Right lung (tissue), 5 donors: ENCODE measurements around the gene HELZ2. TPM values are rescaled to one million over a fixed set of nuclear protein-coding genes. Genes with fewer than 3 reads are reported as not detected.

Experiments
- DNase-seq, 2 donors: peaks; one replicate each; pipeline ENCODE4 v3.0.0-alpha.2; 2013
- polyA plus RNA-seq, 5 donors: library from polyadenylated mRNA; unstranded; fragments of 120-200 nt; gene quantifications; one replicate each; pipeline versions ENCODE4 v1.2.1 to v1.2.3, GENCODE V29; 2013; ENCODE audit warnings: inconsistent platforms in 1 of 5, low replicate concordance in 1 of 5; ENCODE audit not compliant: insufficient read length in 5 of 5, insufficient read depth in 1 of 5

HELZ2 gene
- polyA plus RNA-seq, 5 donors = 12.2 to 20.9 (median 14.4) TPM

DNA sequence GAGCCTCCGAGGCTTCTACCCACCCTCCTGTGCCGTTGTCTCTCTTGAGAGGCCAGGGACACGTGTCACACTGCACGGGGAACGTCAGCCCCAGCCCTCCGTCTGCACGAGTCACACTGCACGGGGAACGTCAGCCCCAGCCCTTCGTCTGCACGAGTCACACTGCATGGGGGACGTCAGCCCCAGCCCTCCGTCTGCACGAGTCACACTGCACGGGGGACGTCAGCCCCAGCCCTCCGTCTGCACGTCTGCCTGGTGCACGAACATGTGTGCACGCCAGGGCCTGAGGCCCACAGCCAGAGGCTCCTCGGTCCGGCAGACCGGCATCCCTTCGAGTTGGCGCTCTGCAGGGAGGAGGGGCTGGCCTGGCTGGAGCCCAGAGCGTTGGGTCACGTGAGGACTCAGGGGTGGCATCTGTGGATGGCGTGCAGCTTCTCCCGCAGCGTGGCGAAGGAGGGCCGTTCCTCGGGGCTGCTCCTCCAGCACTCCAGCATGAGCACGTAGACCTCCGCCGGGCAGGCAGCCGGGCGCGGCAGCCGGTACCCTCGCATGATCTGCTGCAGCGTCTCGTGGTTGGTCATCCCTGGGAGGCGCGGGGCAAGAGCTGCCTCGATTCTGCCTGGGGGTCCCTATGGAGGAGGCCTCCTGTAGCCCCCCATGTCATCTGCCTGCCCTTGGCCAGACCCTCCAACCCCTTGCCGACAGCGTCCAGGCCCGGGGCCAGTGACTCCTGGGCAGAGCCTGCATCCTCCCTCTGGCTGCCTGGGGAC is 33.4 kb downstream of the HELZ2 start:
- no peak for DNase-seq

DNA sequence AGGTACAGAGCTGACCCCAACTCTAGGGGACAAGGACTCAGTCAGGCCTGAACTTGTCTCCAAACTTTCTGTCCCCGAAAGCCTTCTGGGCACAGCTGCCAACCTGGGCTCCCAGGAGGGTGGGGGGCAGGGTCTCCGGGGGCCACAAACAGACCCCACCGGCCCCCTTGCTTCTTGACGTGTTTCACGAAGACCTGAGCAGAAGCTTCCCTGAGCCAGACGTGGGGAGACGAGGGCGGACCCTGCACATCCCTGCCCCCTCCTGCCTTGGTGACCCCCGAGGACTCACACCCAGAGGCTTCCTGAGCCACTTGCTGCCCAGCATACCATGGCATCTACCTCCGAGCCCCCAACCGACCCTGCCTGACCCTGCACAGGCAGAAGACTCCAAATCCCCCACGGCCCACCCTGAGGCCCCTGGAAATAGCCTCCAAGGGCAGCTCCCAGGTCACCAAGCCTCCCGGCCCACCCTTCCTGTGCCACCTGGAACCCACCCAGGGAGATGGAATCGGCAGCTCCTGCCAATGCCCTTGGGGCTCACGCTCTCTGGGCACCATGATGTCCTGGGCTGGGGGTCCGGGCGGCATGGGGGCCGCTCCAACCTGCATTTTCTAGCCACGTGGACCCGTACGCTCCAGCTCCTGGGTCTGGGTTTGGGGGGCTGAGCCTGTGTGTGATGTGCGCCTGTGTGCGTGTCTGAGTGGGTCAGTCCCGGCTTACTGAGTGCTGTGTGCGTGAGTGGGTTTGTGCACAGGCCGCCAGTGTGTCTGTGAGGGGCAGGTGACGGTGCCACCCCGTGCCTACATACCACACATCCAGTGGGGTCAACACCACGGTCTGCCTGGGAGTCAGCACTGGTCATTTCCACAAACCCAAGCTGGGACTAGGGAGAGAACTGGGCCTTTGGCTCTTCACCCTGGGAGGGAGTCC is 34.3 kb downstream of the HELZ2 start:
- no peak for DNase-seq

DNA sequence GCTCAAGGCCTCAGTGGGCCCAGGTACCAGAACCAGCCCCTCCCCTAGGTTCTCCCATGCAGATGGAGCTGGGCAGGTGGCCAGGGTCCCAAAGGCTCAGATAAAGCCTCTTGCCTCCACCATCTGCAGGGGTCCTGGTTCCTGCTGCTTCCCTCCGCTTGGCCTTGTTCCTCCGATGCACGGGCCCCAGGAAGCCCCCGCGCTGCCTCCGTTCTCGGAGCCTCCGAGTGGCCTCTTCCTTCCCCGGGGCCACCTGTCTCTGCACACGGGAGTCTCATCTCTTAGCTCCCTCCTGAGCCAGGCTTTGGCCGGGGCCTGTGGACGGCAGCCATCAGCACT is 35.0 kb downstream of the HELZ2 start:
- DNase-seq = no peak

DNA sequence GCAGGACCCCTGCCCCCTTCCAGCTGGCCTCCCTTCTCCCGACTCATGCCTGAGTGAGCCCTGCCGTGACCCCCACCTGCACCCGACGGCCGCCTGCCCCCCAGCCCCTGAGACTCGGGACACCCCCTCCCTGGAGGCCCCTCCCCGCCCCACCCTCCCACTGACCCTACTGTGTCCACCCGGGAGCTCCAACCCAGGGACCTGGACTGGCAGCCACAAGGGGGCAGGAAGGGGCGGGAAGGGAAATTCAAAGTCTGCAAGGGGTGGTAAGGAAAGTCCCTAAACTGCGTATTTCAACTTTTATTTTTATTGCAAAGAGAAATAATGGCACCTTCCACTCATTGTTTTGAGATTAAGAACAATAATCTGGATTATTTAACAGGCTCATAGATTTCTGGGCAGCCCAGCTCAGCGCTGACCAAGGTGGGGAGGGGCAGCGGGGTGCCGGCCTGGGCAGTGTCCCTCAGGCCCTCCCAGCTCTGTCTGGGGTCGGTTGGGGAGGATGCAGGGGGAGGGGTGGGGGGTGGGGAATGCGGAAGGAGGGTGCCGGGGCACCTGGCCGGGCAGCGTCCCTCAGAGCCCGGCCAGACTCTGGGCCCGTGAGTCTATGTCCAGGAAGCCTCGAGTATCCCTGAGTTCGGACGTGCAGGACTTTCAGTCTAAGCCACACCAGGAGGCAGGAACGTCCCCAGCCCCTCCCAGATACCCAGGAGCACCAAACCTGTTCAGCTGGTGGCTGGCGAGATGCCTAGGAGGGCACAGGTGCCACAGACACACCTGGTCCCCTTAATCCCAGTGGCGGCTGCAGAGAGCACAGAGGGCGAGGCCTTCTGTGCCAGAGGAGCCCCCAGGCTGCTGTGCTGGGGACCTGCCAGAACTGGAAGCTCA is 35.6 kb downstream of the HELZ2 start:
- DNase-seq = peak; percentile 42 to 45

DNA sequence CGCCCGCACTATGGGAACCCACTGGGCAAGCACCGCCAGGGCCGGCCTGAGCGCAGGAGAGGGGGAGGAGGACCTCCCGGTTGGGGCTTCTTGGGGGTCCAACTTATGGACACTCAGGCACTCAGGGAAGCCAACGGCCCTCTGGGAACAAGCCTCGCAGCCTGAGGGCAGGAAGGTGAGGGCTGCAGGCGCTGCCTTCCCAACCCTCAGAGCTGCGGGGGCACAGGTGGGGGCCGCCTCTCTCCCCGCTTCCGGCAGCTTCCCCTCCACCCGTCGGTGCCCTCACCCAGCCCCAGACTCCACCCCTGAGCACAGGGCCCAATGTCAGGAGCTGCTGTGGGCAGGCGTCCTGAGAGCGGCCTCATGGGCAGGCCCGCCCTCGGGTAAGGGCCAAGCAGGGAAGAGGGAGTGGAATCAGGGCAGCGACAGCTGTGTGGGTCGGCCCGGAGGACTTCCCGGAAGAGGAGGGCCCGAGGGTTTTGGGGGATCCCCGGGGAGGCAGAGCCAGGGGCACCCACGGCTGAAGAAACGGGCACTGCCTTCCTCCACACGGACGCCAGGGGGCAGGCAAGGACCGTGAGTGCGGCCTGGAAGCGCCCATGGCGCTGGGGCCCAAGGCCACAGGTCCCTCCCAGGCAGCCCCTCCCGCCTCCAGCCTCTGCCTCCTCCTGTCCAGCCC is 36.4 kb downstream of the HELZ2 start:
- peak; percentile 82 to 84 for DNase-seq

DNA sequence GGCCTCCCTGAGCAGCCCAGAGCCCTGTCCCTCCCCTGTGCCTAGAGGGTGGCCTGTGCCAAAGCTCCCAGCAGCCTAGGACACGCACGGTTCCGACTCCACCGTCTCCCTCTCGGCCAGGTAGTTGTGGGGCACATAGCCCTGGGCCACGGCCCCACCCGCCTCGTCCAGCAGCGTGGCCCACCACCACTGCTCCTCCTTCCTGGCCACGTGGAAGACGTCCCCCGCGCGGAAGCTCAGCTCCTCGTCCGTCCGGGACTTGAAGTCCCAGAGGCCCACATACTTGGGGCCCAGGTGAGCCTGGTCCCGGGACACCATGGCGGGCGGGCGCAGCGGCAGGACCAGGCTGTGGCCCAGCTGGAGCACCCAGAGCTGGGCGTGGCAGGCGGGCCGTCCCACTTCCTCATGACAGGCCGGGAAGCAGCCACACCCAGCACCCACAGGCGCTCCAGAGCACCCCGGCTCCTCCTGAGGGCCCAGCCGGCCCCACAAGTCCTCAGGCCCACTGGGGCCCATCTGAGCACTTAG is 37.0 kb downstream of the HELZ2 start, which contains the start of gene PTK6:
PTK6 (minus strand) TSS at position 380 of the 528 bp plus-strand sequence; CDS start at position 318, 62 bp downstream.
- no peak for DNase-seq

DNA sequence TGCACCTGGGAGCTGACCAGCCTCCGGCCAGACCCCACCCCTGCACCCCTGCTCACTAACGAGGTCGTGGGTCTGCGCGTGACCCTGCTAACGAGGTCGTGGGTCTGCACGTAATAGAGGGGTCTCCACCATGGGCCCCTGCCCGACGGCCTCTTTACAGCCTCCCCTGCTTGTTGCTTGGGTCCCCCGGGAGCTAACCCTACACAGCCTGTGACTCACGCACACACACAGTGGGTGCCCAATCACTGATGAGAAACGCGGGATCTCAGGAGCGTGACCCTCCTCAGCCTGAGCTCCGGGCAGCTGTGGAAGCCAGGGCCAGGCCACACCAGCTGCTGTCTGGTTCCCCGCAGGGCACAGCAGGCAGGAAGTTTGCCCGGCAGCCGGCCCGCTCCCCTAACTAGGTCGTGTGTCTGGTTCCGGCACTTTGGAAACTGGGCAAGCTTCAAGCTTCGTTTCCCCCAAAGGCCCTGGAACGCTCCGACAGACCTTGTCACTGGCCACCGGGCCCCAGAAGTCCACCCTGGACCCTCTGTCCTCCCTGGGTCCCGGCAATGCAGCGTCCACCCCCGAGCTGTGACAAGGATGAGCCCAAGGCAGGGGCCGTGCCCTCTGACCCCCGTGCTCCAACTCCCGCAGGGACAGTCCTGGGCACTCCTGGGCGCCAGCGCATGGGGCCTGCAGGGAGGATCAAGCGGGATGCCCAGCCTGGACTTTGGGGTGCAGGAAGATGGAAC is 37.6 kb downstream of the HELZ2 start:
- DNase-seq = no peak

DNA sequence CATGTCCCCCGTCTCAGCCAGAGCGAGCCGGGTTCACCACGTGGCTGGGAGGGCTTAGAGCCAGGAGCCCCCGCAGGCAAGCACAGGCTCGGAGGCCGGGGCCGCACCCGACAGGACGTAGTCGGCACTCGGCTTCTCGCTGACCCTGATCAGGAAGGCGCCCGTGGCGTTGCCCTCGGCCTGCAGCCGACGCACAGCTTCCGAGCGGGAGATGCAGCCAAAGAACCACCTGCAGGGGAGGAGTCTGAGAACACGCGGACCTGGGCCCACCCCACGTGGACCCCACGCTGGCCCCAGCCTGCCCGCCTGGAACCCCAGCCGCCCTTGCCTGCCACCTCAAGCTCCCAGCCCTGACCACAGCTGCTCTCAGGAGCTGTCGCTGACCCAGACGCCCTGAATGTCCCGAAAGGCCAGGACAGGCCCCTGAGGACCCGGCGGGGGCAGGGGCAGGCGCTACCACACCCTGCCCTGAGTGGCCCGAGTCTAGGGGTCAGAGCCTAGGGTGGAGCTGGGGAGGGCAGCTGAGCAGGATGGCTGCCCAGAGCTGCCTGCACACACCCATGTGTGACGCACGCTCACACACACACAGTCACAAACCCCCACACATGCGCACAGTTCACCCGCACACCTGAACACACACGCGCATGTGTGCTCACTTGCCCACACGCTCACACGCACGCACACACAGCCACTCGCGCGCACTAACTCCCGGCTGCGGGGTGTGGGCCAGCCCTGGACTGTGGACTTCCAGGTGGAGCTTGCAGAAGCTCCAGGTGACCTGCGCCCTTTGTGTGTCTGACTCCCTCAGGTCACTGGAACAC is 39.0 kb downstream of the HELZ2 start:
- DNase-seq = no peak

DNA sequence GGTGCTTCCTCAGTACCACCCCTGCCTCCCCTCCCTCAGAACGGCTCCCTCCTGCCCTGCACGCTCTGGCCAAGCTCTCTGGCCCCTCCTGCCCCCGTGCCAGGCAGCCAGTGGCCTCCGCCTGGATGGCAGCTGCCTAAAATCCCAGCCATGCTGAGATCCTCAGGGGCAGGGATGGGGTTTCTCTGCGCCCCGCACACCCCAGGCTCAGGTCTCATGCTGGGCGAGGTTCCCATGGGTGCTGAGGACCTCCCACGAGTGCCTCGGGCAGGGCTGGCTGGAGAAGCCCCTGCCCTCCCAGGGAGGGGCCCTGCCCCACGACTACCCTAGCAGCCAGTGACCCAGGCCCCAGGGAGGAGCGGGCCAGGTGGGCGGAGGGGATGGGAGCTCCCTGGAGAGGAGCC is 39.6 kb downstream of the HELZ2 start:
- DNase-seq = no peak

DNA sequence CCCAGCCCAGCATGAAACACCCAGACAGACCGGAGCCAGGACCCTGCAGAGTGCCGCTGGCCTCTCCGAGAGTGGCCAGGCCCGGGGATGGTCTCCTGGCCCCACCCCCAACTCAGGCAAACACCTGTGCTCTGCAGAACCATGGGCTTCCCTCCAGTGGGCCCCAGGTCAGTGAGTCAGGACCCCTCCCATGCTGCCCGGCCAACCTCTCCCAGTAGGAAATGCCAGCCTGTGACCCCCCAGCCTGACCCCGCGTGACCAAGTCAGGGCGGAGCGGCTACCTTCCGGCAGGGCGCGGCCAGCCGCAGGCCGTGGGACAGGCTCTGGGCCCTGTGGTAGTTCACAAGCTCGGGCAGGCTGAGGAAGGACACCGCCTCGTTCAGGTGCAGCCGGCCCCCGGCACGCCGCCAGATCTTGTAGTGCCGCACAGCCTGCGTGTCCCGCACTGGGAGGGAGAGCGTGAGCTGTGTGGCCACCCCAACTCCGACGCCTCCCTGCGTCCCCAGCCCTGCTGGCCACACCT is 40.1 kb downstream of the HELZ2 start:
- DNase-seq = no peak

DNA sequence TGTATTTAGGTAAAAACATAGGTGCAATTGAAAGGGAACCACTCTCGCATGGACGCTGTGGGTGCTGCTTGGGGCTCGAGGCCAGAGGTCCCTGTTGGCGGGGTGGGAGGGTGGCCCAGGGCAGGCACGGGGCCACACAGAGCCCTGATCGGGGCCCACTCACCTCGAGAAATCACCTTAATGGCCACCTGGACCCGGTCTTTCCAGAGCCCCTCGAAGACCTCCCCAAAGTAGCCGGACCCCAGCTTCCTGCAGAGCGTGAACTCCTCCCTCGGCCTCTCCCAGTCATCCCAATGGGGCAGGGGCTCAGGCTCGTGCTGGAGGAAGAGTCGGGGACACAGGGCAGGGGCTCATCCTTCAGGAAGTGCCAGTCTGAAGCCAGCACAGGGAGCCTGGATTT is 40.7 kb downstream of the HELZ2 start:
- DNase-seq = no peak

DNA sequence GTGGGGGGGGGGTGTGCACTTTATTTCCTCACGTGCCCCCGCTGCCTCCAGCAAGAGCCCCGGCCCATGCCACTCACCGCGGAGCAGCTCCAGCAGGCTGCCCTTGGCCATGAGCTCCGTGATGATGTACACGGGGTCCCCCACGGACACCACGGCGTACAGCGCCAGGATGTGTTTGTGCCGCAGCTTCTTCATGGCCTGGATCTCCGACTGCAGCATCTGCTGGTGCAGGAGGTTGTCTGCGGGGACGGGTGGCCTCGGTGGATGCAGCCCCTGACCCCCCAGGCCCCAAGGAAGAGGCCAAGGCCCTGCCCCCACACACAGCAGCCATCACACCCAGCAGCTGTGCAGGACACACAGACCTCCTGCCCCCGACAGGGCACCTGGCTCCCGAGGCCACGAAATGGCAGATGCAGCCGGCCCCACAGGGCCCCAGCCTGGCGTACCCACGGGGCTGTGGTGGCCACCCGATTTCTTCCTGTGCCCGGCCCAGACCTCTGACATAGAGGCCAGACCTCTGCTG is 41.5 kb downstream of the HELZ2 start:
- no peak for DNase-seq

DNA sequence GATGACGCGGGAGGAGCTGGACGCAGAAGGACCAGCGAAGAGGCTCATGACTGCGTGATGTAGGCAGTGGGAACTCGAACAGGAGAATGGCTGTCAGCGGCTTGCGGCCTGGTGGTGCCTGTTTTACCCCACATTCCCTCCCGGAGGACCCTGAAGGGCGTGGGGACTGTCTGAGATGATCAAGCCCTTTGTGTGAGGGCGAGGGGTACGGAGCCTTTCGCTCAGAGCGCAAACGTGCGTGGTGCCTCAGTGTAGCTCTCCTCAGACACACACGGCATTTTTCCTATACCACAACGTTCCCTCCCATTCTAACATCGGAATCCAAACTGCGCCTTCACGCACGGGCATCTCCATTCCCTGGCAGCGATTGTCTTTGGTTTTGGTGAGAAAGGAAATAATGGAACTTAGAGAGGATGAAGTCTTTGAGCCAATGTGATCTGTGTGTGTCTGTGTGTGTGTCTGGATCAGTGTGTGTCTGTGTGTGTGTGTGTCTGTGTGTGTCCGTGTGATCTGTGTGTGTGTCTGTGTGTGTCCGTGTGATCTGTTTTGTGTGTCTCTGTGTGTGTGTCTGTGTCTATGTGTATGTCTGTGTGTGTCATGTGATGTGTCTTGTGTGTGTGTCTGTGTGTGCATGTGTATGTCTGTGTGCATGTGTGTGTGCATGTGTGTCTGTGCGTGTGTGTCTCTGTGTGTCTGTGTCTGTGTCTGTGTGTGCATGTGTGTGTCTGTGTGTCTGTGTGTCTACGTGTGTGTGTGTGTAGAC is 42.2 kb downstream of the HELZ2 start:
- no peak for DNase-seq

DNA sequence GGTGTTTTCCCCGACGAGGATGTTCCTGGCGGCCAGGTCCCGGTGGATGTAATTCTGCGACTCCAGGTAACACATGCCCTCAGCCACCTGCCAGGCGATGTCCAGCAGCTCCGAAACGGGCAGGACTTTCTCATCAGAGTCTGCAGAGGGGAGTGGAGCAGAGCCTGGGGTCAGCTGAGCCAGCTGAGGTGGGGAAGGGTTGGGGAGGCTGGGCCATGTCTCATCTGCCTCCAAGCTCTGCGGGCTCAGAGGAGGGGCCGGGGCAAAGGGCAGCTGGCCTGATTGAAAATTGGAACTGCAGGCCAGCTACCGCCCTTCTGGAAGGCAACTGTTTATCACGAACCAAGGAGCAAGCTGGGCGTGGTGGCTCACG is 43.3 kb downstream of the HELZ2 start:
- no peak for DNase-seq

DNA sequence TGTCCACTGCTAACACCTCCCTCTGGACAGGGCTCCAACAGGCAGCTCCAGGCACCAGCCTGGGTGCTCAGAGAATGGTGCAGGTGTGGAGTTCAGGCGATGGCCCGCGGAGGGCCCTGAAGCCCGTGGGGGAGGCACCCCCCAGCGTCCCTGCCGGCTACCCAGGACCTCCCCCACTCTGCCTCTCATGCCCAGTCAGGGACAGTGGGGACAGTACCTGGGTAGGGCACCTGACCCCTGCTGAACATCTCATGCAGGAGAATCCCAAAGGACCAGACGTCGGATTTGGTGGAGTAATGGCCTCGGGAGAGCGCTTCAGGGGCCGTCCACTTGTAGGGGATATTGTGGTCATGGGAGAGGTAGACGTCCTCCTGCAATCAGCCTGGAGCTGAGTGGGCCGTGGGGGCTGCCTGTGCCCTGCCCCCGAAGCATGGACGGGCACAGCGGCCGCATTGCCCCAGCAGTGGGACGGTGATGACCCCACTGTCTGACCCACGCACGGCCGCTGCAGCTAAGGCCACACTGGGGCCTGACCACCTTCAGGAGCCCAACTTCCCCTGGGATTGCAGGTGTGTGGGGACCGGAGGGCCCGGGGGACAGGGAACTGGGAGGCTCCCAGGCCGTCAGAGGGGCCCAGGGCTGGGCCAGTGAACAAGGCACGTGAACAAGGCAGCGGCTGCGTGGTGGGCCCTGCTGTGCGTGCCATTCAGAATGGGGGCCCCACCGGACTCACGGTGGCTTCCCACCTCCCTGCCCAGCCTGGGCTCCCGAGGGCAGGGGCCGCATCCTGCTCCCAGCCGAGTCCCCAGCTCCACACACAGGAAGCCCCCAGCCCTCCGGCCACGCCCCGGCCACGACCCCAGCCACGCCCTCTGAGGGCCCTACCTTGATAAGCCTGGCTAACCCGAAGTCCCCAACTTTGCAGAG is 43.9 kb downstream of the HELZ2 start:
- no peak for DNase-seq

DNA sequence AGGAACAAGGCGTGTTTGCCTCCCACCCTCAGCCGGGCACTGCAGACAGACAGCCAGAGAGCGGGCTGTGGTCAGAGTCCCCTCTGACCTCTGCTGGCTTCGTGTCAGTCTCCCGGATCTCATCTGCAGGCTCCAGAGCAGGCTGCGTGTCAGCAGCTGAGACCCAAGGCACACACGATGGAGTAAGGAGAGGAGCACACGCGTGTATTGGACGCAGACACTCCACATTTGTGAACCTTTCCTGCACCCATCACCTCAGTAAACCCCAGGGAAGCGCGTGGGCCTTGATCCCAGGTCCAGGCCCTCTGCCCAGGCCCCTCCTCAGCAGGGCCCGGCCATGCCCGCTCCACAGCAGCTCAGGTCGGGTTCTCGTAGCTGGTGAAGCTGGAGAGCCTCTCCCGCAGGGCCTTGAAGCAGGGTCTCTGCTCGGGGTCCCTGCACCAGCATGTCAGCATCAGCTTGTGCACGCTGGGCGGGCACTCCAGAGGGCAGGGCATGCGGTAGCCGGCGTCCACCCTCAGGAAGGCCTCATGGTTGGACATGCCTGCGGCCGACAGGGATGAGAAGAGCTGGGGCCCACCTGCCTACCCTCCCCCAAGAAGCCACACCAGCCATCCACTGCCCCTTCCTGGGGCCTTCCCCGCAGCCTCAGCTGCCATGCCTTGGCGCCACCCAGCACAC is 44.7 kb downstream of the HELZ2 start:
- no peak for DNase-seq
